ENCODE measurements around the gene TBC1D22A.

The TBC1D22A gene

DNA sequence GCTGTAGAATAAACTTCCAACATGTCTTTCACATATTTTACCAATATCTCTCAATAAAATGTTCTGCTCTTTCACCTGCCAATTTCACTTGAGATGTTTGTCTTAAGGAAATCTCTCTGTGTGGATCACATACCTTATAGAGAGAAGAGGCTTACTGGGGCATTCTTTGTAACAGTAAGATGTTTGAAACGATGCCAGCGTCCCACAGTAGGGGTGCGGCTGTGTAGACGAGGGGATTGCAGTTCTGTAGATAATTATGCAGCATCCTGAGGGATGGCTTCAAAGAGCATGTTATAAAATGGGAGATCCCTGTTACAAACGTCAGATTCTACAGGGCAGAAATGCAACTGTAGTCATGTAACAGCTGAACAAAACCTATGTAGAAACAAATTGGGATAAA is 200.0 kb downstream of the TBC1D22A start:
- DNase-seq, result no peak

DNA sequence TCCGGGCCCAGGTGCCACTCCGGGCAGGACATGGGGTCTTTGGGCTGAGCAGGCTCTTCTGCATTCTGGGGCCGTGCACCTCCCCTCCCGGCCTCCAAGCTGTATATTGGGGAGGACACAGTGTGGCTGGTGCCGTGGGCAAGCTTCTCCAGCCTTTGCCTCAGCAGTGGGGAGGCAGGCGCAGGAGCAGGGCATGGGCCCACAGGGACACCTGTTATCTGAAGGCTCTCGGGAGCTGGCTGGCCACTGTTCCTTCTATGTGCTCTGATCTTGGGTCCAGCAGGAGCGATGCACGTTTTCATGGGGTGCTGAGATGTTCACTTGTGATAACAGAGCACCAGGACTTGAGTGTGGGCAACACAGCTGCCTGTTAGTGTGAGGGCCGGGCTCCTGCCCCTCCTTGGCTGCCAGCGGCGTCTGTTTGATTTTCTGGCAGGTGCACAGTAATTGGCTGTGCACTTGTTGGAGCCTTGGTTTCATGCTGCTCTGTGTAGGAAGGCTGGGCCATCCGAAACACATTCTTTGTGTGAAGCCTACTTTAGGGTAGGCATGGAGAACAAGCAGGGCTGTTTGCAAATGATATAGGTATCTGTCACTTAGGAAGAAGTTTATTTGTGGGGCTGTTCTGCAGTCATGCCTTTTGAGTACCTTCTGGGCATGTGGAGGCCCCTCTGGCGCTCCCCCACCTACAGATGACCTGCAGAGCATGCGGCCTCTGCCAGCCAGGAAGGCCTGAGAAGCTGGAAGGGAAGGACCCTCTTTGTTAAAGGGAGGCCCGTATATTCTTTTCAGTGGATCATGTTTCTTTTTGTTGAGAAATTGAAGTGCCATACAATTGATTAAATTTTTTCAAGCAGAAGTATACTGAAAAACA is 201.5 kb downstream of the TBC1D22A start:
- DNase-seq, result no peak

DNA sequence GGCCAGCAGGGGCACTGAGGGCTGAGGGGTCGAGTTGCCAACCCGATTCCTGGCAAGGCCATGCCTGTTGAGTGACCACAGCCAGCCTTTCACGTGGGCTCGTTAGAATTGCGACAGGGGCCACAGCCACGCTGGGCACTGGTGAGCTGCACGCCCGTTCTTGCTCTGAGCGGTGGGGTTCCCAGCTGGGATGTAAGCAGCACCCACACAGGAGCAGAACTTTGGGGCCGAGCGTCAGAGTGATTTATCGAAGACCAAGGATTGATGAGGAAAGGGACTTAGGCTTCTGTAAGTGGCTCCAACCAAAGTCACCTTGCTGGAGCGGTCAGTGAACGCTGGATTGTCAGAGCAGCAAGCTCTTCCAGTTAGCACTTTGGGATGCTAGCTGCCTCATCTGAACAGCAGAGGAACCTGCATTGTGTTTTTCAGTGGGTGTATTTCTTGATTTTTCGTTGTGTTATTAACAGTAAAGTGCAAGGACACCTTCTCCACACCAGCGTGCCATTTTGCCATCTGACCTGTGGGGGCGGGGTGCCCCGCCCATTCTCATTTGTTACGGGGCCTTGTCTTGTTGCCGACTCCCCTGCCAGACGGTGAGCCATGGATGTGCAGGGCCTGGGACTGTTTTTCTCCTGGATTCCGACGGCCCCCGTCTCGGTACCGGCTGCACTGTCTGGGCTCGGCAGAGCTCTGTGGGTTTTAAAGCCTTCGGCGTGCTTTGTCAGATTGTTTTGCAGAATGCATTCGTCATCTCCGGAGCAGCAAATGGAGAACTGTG is 202.5 kb downstream of the TBC1D22A start:
- DNase-seq, result no peak

DNA sequence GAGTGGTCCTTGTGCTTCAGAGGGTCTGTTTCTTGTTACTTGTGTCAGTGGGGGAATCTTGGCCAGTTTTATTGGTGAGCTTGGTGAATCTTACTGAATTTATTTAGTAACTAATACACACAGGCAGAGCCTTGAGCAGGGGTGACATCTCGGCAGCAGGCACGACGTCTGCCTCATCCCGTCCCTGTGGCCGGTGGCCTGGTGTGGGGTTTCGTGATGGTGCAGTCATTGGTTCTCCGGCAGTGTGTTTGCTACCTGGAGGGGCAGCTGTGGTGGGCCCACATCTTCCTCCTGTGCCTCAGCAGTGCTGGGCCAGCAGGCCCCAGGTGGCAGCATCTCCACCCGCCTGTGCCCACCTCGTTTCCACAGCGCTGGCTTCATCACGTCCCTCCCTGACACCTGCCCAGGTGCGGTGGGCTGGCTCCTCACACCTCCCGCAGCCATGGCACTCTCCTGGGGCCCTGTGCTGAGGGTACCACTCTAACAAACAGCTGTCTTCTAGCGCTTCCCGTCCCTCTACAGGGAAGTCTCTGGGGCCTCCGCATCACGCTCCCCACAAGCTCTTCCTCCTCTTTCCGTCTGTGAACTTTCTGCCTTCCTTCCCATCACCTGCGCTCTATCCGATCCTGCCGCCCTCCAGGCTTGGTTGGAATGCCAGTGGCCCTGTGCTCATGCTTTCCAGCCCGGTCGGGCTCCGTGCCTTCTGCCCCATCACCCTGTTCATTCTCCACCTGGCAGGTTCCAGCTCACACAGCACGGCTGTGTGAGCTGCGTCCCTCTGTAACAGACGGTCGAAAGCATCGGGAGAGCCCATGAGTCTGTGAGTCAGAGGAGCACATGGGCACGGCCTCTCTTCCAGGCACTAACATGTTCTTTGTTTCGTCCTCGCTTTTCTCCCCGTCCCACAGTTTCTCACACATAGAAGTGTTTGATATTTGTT is 203.4 kb downstream of the TBC1D22A start:
- DNase-seq, result no peak

DNA sequence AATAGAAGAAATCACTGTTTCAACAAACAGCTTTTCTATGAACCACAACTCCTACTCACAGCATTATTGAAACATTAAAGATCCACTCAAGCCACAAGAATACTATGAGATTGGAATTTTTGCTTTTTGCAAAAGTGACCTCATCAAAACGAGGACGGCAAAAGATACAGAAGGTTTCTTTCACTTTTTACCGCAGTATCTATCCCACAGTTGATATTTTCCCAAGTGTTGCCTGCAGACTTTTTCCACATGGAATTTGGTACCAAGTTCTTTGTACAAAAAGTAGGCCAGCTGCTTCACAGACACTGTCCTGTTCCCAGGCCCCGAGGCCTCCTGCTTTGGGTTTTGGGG is 204.0 kb downstream of the TBC1D22A start:
- no peak for DNase-seq

DNA sequence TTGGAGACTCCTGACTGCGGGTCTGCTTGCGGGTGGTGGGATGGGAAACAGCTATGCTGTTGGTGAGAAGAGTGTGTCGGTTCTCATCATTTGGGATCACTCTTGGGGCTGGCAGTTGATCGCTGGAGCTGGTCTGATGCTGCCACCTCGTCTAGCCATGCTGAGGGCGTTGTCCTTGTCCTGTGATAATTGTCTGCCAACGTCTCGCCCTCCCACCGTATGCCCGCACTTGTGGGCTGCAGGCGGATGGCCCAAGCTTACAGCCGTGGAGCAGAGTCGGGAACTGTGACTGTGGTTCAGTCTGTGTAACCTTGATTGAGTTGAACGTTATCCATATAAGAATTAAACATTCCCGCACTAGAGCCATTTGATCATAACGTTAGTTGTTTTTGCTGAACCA is 204.4 kb downstream of the TBC1D22A start:
- DNase-seq, result no peak

DNA sequence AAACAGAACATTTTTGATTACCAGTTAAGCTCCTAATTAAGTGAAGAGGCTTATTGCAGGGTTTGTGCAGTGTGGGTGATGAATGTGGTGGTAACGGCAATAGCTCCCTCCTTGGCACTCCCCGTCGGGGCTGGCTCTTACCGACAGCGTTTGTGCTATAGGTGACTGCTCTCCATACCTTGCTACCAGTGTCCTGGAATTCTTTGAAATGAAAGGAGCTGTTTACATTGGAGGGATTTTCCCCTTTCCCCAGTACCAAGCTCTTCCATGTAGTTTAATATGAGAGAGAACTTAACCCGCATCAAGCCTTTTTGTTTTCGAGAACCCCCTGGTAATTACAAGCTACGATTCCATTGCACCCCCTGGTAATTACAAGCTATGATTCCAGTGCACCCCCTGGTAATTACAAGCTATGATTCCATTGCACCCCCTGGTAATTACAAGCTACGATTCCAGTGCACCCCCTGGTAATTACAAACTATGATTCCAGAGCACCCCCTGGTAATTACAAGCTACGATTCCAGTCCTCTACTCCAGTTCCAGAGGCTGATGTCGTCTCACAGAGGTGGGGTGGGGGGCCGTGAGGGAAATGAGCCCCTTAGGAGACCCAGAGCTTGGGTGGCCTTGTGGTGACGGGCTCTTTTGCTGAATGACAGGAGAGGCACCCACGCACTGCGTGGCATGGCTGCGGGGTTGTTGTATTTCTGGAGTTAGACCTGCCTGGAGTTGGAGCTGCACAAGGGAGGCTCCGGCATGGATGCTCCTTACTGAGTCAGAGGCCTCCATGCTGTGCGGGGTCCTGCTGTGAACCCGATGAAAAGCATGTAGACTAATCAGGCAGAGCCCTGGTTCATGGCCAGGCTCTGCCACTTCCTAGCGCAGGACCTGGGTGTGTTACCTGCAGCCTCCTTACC is 205.3 kb downstream of the TBC1D22A start:
- DNase-seq, result no peak

DNA sequence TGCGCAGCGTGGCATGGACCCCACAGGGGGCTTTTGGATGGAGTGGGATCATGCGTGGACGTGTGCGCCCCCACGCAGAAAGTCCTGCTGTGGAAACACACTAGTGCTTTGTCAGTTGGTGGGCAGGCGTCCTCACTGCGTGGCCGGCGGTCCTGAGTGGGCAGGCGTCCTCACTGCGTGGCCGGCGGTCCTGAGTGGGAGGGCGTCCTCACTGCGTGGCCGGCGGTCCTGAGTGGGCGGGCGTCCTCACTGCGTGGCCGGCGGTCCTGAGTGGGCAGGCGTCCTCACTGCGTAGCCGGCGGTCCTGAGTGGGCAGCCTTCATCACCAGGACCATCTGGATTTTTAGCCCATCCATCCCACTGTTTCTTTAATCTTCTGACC is 205.9 kb downstream of the TBC1D22A start:
- no peak for DNase-seq

DNA sequence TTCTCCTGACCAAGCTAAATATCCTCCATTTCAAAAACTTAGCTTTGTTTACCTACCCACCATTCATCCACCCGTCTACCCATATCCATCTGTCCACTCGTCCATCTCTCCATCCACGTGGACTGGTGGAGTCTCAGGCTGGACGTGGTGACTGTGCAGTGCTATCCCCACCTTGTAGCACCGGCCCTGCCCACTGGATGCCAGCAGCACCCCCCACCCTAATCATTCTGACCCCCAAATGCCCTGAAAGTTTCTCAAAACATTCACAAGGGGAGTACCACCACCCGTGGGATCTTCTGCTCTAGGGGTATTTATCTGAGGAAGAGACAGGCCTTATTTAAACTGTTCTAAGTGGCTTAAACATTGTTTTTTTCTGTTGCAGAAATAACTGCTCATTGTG is 206.4 kb downstream of the TBC1D22A start:
- DNase-seq, result no peak

DNA sequence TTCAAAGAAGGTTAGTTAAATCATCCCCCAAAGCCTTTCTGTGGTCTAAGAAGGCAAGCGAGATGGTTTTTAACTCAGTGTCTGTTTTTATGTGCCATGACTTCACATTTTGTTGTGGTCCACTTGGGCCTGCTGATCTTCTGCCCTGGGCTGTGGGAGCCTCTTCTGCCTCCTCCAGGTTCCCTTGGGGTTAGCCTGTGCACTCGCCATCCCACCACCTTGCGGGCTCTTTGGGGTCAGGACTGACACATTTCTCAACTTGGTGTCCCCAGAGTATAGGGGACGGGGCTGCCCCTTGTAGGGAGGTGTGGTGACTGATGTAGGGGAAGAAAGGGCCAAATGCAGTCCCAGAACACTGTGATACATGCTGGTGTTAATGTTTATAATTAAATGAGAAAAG is 207.0 kb downstream of the TBC1D22A start:
- no peak for DNase-seq

DNA sequence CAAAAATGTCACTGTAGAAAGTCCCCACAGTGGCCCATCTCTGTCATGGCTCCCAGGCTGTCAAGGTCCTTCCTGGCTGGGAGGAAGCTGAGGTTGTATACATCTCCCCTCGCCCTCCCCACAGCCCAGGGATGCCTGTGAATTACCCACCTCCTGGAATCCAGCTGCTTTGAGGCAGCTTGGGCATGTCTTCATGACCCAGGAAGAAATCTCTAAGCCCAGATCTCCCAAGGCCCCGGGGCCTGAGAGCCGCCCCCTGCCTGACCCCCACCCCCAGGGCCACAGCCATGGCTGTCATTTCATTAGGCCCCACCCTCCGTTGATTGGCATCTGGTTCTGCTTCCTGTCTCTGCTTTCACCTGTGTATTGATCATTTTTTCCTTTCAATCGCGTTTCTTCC is 207.5 kb downstream of the TBC1D22A start:
- DNase-seq, result no peak

DNA sequence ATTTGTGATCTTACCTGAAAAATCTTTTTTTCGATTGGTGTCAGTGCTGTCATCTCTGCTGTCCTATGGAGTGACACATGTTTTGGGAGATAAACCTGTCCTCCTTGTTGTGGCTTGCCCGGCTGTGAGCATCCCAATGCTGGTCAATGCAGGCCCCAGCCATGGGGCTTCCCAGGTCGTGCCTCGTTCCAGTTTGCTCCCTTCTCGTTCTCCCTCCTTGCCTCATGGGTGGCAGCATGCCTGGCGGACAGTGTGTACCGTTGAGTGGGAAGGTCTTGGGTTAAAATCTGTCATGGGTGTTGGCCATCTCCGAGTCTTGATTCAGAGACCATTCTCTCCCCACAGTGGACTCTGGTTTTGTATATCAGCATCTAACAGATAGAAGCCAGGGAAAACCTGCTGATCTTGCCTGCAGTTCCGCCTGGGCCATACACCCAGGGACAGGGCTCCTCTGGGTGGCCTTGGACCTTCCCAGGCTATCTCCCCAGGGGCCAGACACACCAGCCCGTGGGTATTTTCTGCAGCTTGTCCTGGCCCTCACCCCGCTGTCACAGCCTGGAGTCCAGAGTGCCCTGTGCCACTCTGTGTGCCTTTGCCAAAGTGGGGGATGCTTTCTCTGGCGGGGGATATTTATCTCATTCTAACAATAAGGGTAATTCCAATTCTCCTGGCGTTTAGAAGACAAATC is 208.1 kb downstream of the TBC1D22A start:
- DNase-seq, result no peak

DNA sequence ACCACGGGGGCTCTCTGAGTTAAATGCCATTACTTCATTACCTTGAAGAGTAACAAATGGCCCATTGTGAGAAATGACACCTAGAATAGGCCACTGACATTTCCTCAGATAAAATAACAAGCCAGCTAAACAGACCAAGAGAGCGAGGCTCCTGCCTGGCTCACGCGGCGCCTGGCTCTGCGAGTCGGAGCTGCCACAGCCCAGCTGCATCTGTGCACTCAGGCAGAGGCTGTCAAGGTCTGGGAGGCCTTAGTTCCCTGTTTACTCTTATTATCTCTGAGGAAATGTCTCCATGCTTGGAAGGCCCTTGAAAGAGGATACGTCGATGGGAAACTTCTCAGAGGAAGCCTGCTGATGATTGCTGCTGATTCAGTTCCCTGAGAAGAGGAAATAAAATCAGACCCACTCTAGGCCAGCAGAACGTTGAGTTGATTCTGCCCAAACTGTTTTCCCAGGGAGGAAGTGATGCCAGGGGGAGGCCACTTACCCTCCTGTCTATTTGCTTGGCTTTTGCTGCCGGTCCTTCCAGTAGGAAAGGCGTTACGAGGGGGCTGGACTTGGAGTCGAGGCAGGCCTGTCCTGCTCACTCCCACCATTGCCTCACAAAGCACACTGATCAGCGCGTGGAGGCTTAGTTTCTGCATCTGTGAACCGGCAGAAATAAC is 208.8 kb downstream of the TBC1D22A start:
- no peak for DNase-seq

DNA sequence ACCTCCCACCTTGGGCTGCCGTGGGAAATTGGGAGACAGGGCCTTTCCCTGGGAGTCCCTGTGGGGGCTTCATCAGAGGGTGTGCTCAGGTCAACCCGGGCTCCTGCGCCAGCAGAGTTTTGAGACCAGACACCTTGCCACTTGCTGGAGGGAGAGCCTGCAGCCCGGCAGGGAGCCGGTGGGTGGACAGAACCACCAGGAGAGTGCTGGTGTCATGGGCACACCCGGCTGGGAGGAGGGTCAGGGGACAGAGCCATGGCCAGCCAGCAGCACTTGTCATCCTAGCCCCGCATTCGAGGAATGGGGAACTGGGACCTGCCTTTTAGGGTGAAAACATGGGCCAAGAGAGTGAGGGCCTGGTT is 209.3 kb downstream of the TBC1D22A start:
- no peak for DNase-seq

DNA sequence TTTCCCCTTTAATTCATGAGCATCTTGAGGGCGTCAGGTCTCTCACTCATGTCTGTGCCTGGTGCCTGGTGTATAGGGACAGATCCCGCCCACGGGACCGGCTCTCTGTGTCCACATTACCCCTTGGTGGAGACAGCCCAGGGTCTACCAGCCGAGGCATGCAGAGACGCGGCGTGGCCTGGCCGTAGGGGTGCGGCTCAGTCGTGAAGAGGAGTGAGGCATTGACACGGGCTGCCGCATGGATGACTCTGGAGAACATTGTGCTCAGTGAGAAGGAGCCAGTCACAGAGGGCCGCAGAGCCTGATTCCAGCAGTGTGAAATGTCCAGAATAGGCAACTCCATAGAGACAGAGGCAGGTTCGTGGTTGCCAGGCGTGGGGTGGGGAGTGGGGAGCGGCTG is 209.8 kb downstream of the TBC1D22A start:
- DNase-seq, result no peak

DNA sequence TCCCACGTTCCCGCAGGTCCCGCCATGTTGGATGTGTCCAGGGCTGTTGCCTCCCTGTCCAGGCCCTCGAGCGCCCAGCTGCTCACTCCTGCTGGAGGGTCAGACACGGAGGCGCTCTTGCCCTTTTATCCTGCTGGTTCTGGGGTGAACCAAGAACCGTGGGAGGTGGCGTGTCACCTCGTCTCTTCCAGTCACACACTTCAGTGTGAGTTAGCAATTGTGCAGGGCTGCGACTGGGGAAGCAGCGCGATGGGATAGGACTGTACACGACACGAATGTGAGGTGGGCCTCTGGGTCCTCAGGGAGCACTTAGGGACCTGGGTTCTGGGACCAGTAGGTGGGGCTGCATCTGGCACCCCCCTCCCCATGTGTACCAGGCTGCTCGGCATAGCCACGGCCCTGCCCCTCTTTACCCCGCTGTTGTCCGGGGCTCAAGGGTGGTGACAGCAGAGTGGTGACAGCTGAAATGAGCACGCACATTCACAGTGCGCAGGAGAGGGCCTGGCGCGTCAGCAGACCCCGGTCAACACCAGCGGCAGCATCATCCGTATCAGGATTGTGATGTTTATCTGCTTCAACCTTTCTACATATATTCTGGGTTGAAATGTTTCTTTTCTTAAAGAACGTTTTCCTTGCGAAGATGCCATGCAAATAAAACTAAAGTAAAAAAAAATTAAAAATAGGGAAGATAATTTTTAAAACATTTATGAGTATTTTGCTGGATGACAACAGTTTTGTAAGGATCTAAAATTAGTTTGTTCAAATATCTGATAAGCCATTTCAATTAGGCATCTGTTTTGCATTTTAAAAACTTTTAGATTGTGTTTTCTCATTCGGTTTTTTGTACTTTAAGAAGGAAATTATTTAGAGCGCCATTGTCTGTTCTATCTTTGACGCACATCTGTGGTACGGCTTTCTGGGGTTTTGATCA is 210.7 kb downstream of the TBC1D22A start:
- DNase-seq, result no peak

DNA sequence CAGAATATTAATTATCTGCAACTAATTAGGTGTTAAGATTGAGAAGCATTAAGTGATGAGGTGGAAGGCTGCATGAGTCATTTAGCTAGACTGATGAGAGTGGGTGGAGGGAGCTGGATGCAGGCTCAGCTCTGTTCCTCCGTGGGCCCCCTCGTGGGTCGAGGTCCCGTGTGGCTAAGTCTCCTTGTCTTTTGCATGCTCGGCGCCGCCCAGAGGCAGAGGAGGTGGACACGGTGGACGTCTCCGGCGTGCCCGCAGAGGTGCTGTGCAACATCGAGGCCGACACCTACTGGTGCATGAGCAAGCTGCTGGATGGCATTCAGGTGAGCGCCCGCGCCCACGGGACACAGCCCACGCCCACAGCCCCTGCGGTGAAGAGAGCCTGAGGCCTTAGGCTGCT is 211.6 kb downstream of the TBC1D22A start:
- DNase-seq, result no peak

DNA sequence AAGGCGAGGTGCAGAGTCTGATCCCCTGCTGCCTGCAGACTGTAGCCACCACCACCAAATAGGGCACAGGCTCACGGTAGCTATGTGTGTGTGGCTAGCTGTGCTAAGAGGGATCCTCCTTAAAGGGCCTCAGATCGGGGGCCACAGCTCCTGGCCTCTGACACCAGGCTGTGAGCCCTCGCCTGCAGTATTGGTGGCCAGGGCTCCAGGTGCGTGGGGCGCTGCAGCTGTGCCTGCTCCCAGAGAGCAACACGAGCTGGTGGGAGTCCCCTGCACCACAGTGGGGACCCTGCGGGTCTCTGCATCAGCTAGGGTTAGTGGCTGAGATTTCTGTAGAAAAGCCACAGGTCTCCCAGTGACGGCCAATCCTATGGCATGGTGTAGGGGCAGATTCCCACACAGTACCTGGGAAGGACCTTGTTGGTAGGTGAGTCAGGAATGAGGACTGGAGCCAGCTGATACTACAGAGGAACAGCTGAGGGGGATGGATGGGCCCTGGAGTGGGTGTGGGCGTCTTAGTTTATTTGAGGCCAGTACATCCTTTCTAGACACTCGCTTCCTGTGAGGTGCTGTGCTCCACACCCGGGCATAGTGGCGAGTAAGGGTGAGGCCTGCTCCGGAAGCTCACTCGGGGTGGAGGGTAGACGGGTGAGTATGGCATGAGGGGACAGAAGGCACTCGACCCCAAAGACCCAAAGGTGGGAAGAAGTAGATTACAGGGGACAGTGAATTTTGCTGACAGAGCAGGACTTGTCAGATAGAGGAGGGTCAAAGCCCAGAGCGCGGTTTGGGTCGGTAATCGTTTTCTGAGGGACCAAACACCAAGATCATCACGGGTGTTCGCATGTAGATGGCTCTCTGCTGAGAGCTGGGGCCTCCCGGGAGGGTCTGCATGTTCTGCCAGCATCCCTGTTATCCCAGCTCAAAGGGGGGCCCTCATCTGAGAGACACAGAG is 212.5 kb downstream of the TBC1D22A start:
- no peak for DNase-seq

DNA sequence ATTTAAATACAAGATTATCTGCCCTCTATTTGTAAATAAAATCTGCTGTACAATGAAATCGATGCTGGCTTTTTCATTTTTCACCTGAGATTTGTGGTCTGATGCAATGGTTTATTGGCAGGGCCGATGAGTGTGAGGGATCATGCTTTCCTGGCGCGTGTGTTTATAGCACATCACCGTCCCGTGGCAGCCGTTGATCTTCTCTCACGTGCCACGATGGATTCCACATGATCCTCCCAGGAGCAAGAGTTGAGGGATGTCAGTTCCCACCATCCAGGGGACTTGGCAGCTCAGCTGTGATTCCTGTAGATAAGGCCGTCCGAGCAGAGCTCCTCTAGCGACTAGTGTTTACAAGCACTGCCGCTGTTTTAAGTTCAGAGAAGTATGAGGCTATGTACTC is 213.7 kb downstream of the TBC1D22A start:
- DNase-seq, result no peak
